Esophagus muscularis mucosa (tissue), 4 donors: Measurements from ENCODE around the gene PGLYRP4.

Experiments
- CTCF ChIP-seq, 3 experiments: fragments of 200-600 bp in 2 of 3; fragments of 450-650 bp in 1 of 3; sonication (generic) in 2 of 3; IDR thresholded peaks; one replicate each; pipeline ENCODE4 v1.5.1; 2017 to 2019; ENCODE audit warnings: antibody characterized with exemption in 3 of 3, mild to moderate bottlenecking in 2 of 3, moderate library complexity in 1 of 3
- EP300 ChIP-seq: sonication (generic); formaldehyde crosslinking; IDR thresholded peaks from one replicate; pipeline ENCODE4 v1.6.1; 2017; ENCODE audit warnings: antibody characterized with exemption
- POLR2A ChIP-seq: fragments of 450-650 bp; IDR thresholded peaks from one replicate; pipeline ENCODE4 v1.6.1; 2017; ENCODE audit warnings: antibody characterized with exemption, moderate library complexity, mild to moderate bottlenecking, low read depth

- TF ChIP-seq EP300, result no peak
- TF ChIP-seq CTCF (IDR thresholded peaks at IDR 0.05), result no peak
- no peak for TF ChIP-seq POLR2A
Measured at GRCh38 chr1:153380711-153381110, 32.1 kb upstream of the PGLYRP4 start.
